Frontal cortex (tissue), 4 donors: ENCODE data around the gene BEST2. TPM values are rescaled to one million over a fixed set of nuclear protein-coding genes. Genes with fewer than 3 reads are reported as not detected.

ENCODE experiments used
- DNase-seq, 2 donors: peaks; one replicate each; pipeline ENCODE4 v3.0.0; 2012; ENCODE audit warnings: low spot score in 2 of 2
- FAIRE-seq: peaks from 2 replicates; lab custom pipeline; 2012; peaks lifted over from hg19 to GRCh38; lab: Jason Lieb, UNC
- total RNA-seq: library from RNA; depleted of rRNA; stranded (reverse); fragments of >200 nt; gene quantifications from one replicate; pipeline ENCODE4 v1.2.3, GENCODE V29; 2014
- donor health status: control.
- donor health status: control.
- donor health status: control.

Gene BEST2
- total RNA-seq, 1 donor from 2014 or later = not detected

DNA sequence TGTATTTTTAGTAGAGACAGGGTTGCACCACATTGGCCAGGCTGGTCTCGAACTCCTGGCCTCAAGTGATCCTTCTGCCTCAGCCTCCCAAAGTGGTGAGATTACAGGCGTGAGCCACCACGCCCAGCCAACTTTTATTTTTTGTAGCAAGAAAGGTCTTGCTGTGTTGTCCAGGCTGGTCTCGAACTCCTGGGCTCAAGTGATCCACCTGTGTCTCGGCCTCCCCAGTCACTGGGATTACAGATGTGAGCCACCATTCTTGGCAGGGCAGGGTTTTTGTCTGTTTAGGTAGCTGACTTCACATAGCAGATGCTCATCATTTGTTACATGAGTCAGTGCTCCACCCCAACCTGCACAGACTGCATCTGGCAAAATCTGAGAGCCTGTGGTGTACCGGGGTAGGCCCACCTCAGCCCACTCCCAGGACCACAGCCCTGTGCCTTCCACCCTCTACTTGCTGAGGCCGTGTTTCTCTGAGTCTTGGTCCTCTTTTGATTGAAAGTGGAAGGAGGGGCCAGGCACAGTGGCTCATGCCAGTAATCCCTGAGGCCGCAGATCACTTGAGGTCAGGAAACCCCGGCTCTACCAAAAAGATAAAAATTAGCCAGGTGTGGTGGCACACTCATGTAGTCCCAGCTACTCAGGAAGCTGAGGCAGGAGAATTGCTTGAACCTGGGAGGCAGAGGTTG, 23.7 kb upstream of the BEST2 start:
- DNase-seq = no peak
- FAIRE-seq = no peak

DNA sequence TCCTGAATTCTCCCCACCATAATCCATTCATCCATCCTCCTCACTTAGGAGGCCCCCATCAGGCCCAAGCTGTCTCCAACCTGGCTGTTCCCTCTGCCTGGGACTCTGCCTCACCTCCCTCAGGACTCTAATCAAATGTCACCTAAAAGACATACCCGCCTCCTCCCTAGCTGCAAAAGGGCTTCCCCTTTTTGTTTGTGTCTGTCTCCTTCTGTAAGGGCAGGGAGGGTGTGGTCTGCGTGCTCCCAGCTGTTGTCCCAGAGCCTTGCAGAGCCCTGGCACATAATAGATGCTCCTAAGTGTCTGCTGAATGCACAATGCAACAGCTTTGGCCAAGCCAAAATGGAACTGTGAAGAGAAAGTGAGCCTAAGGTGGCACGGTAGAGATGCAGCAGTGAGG, 21.5 kb upstream of the BEST2 start:
- FAIRE-seq (no peak), DNase-seq (no peak)

DNA sequence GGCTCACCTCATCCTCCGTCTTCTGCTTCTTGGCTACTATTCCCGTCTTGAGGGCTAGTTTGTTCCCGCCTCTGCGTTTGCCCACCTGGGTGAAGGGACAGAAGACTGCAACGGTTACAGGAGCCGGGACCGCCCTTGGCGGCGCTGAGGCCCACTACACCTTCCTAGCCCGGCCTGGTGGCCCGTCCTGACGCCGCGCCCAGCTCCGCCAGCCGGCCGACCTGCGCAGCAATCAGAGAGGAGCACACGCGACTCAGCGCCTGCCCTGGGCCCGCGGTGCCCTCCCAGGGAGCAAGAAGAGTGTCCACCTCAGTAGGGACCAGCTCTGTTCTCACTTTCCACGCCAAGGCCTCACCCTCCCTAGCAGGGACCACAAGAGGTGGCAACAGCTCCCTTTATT, 20.3 kb upstream of the BEST2 start:
- FAIRE-seq (no peak), DNase-seq (no peak)

DNA sequence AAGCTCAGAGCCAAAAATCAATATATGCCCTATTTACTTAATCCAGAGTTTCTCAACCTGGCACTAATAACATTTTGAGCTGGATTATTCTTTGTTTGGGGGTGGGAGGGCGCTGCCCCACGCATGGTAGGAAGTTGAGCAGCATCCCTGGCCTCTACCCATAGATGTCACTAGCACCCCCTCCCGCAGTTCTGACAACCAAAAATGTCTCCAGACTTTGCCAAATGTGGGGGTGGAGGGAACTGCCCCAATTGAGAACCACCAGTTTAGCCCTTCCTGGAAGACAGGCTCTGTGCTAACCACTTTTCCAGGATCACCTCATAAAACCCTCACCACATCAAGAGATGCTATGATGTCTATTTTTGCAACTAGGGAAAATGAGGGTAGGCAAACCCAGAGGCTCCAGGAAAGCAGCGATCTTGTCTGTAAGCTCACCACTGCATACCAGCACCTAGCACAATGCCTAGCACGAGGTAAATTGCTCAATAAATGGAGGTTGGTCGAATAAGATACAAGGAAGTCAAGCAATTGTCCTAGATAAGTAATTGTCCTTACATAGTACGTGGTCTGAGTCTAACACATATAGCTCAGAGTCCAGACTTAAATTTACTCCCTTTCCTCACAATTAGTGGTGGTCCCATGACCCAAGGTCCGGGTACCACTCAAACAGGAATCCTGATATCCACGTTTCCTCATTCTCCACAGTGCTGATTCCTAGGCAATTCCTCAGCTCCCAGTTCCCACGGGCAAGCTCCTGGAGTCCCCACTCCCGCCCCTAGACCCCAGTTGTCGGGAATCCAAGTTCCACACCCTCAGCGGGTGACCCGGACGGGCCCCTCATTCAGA, 18.0 kb upstream of the BEST2 start:
- DNase-seq (peak in 1 of 2 donors; percentile 38), FAIRE-seq (no peak)

DNA sequence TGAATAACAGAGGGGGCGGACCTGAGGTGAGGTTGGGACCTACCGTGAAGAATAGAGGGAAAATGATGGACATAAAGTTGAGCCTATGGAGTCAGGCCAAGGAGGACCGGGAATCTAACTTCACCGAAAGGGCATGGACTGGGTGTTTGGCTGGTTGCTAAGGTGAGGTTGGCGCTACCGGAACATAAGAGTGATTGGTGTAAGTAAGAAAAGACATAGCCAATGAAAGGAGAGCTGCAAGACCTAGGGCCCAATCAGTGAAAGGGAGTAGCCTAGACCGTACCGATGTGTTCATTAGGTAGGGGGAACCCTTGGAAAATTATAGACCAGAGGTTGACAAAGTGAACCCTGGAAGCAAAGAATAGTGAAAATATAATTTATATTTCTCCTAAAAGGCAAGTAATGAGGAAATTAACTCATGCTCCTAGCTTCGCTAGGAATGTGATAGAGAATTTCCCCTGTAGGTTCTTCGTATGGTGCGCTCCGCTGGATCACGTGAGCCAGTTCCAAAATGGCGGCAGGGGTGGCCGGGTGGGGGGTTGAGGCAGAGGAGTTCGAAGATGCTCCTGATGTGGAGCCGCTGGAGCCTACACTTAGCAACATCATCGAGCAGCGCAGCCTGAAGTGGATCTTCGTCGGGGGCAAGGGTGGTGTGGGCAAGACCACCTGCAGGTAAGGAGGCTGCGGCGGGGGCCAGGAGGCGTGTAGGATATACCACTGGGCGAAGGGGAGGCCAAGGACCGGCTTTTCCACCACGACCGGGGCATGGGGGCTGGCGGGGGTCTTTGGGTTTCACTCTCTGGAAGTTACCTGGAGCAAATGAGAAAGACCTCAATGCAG, 14.4 kb upstream of the BEST2 start, which contains the start of gene GET3:
TSS of gene GET3 (plus strand) at position 503 of the 840 bp plus-strand sequence. CDS start at position 512, 9 bp downstream.
- peak; percentile 95 for FAIRE-seq

DNA sequence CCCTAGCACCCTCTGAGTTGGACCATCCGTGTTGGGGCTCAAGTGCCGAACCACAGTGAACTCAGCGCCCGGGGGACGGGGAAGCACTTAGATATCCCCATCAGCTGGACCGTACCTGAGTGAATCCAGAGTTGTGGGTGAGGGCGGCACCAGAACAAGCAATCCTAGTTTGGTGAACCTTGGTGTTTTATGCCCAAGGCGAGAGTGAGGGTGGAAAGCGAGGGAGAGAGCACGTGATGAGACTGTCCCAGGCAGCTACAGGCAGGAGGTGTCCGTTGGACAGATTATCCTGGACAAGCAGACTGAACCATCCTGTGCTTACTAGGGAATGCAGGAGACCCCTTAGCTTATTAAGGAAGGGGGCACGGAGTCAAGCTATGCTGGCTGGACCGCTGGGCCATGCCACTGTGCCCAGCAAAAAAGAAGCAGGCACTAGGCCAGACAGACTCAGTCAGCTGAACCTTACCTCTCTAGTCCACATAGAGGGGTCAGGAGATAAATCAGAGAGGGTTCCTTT, 13.7 kb upstream of the BEST2 start:
- FAIRE-seq = no peak
- DNase-seq = no peak

More for the DNA sequence above, 14.4 kb upstream of the BEST2 start, which contains the start of gene GET3:
- peak; percentile 88 to 90 for DNase-seq

DNA sequence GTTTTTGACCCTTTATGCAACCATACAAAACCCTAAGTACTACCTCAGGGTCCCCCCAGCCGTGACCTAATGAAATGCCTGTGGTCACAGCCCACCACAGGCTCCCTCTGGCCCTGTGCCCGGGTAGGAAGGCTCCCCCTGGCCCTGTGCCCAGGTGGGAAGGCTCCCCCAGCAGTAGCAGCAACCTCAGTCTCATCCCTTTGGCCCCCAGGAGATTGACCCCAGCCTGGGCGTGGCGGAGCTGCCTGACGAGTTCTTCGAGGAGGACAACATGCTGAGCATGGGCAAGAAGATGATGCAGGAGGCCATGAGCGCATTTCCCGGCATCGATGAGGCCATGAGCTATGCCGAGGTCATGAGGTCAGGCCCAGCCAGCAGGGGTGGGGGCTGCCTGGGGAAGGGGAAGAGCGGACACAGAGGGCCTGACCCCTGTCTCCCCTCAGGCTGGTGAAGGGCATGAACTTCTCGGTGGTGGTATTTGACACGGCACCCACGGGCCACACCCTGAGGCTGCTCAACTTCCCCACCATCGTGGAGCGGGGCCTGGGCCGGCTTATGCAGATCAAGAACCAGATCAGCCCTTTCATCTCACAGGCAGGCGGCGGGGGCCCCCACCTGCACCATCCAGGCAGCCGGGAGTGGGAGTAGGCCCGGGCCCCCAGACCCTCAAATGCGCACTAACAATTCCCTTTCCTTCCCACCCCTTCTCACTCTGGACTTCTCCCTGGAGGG, 6.3 kb upstream of the BEST2 start:
- FAIRE-seq (no peak), DNase-seq (no peak)

DNA sequence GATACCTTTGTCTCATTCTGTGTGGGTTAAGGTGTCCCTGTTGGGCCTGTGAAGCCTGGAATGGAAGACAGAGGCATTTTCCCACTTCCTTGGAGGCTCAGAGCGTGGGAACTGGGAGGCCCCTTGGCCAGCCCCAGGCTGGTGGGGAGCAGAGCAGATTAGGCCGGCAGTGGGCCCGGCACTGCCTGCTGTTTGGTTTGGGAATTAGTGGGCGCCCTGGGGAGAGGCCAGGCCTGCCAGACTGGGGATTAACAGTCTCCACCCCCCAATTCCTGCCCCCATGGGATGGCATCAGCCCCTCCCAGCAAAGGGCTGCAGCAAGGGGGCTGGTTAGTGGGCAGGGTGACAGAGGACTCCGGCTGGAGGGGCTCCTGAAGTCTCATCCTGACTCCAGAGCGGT, 3.1 kb upstream of the BEST2 start:
- FAIRE-seq (no peak), DNase-seq (no peak)

DNA sequence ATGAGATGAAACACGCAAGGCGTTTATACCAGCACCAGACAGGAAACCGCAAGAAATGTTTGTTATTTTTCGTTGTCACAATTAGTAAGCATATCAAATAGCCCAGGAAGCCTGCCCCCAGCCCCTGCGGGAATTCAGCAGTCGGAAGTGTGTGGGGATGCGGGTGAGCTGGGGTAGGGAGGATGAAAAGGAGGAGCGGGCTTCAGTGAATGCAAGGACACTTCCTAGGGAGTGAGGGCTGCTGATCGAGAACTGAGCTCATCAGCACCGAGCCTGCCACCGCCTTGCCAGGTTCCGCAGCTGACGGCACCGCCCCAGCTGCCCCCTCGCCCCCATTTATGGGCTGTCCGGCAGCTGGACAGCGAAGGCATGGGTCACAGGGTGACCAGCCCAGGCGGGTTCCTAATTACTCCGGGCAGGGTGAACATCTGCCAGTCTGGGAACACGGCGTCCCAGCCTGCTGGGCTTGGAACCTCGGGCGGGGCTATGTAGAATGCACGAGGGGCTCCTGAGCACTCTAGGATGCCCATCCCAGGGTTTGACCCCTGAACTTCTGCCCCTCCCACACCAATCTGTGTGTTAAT, 1.6 kb upstream of the BEST2 start:
- no peak for DNase-seq
- FAIRE-seq = no peak

DNA sequence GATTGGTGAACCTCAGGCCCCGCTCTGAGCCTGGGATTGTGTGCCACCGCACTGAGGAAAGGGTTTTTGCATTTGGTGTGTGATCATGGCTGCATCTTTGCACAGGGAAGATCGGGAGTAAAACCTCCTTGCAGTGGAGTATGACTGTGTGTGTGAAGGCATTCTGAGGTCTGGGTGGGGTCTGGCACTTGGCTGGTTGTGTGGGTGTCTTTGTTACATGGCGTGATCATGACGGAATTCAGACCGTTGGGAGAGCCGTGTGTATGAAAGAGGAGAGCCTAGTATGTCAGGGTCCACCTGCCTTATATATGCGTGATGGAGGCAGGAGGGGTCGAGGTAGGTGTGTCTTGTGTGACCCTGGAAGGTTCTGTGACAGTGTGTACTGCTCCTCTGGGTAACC, 740 bp upstream of the BEST2 start:
- FAIRE-seq = no peak
- no peak for DNase-seq

DNA sequence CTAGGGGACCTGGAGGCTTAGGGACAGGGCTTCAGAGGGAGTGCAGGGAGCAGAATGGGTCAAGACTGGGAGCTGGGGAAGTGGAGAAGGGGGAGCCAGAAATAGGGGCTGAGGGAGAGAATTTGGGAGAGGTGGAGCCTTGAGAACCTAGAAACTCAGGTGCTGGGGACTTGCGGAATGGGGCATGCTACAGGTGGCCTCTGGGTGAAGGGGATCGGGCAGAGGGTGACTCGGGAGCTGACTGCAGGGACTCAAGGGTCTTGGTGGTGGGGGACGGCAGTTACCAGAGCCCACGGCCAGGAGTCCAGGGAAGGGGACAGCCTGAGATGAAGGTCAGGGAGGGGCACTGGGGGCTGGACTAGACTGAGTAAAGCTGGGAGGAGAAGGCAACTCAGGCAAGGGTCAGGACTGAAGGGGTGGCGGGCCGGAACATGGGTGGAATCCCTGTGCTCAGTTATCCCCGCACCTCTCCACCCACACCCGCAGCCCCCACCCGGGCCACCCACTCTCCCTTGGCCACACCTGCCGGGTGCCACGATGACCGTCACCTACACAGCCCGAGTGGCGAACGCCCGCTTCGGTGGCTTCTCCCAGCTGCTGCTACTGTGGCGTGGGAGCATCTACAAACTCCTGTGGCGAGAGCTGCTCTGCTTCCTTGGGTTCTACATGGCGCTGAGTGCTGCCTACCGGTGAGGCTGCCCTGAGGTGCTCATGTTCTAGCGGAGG, 628 bp downstream of the BEST2 start:
- no peak for FAIRE-seq

DNA sequence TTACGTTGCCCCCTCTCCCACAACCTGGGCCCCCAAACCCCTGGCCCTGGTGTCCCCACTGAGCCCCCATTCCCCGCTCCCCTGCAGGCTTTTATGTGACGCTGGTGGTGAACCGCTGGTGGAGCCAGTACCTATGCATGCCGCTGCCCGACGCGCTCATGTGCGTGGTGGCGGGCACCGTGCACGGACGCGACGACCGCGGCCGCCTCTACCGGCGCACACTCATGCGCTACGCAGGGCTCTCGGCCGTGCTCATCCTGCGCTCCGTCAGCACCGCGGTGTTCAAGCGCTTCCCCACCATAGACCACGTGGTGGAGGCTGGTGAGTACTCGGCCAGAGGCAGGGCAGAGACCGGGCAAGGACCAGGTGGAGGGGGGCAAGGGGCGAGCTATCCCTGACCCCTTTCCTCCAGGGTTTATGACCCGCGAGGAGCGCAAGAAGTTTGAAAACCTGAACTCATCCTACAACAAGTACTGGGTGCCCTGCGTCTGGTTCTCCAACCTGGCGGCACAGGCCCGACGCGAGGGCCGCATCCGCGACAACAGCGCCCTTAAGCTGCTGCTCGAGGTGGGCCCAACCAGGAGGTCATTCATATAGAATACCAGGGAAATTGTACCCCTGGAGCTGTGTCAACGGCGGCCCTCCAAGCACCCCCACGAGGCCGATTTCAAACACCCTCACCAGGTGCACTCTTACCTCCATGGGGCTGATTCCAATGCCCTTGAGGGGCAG, 3.0 kb downstream of the BEST2 start:
- DNase-seq (no peak), FAIRE-seq (no peak)

More for the DNA sequence above, 628 bp downstream of the BEST2 start:
- no peak for DNase-seq

DNA sequence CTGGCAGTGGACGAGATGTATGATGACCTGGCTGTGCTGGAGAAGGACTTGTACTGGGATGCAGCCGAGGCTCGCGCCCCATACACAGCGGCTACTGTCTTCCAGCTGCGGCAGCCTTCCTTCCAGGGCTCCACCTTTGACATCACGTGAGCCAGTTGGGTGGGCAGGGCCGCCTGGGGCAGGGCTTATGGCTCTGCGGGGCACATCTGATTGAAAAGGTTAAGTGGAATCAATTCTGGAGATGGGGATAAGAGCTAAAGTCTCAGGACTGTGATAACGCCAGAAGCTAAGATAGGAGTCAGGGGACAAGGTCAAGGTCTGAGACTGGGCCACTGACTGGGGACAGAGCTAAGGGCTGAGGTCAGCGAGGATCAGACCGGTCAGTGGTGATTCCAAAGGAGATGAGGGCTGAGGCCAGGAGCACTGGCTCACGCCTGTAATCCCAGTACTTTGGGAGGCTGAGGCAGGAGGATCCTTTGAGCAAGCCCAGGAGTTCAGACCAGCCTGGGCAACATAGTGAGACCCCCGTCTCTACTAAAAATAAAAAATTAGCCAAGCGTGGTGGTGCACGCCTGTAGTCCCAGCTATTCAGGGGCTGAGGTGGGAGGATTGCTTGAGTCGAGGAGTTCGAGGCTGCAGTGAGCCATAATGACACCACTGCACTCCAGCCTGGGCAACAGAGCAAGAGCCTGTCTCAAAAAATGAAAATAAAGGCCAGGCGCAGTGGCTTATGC, 4.7 kb downstream of the BEST2 start:
- no peak for FAIRE-seq
- no peak for DNase-seq

DNA sequence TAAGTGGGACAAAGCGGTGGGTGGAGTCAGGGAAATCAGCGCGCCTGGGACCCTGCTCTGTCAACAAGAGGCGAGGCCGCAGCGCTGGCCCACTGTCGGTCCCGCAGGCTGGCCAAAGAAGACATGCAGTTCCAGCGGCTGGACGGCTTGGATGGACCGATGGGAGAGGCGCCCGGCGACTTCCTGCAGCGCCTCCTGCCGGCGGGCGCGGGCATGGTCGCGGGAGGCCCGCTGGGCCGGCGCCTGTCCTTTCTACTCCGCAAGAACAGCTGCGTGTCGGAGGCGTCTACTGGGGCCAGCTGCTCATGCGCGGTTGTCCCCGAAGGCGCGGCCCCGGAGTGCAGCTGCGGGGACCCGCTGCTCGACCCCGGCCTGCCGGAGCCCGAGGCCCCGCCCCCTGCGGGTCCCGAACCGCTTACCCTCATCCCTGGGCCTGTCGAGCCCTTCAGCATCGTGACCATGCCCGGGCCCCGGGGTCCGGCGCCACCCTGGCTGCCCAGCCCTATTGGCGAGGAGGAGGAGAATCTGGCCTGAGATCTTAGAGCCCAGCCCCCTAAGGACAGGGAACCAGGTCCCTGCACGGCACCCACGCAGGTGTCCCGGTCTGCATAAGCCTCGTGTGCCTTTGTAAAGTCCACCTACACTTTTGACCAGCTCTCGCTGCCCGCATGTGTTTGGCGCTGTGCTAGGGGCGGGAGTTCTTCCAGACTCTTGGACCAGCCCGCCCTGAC, 6.1 kb downstream of the BEST2 start:
- FAIRE-seq (no peak), DNase-seq (peak; percentile 77 to 89)

DNA sequence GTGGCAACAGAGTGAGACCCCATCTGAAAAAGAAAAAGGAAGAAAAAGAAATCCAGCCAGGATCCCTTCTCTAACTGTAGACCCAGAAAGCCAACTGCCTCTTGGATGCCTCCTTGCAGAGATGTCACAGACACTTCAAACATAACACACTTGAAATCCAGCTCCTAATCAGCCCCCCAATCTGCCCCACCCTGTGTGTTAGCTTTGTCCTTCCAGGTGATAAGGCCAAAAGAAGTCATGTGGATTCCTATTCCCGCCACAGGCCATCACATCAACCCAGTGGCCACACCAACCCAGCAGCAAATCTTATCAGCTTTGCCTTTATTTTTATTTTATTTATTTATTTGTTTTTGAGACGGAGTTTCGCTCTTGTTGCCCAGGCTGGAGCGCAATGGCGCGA, 8.1 kb downstream of the BEST2 start:
- DNase-seq (no peak), FAIRE-seq (no peak)

DNA sequence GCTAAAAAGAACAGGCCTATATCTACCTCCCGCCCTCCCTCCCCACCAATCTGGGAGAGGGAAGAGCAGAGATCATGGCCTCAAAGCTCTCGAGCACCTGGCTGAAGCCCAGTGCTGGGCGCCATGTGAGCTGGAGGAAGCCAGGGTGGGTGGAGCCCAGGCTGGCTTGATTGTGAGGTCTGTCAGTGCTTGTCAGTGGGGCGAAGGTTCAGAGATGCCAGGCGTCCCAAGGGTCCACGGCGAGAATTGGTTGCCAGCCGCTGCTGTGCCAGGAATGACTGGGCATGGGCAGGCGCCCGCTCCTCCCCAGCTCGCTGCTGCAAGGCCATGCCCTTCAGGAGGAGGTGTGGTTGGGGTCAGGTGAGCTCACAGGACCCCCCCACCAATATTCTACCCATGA, 11.5 kb downstream of the BEST2 start:
- no peak for FAIRE-seq
- no peak for DNase-seq
